Vagina (tissue), 2 donors: ENCODE data around the gene CADM4.

Experiments
- POLR2A ChIP-seq, 2 donors: fragments of 450-650 bp; IDR thresholded peaks; one replicate each; pipeline ENCODE4 v1.6.1; 2017; ENCODE audit warnings: antibody characterized with exemption in 2 of 2, mild to moderate bottlenecking in 2 of 2, moderate library complexity in 2 of 2
- POLR2AphosphoS5 ChIP-seq, 2 donors: sonication (generic); formaldehyde crosslinking; IDR thresholded peaks; one replicate each; pipeline ENCODE4 v1.9.0; 2017; ENCODE audit warnings: antibody characterized with exemption in 2 of 2, mild to moderate bottlenecking in 2 of 2, low read depth in 1 of 2; ENCODE audit not compliant: insufficient read depth in 1 of 2
- TF ChIP-seq, protein P1 (sequence below), 3 experiments: fragments of 450-650 bp in 2 of 3; fragments of 200-600 bp in 1 of 3; sonication (generic) in 1 of 3; IDR thresholded peaks; one replicate each; pipeline ENCODE4 v1.5.1; 2017 to 2019; ENCODE audit warnings: antibody characterized with exemption in 3 of 3, mild to moderate bottlenecking in 2 of 3, moderate library complexity in 2 of 3

DNA sequence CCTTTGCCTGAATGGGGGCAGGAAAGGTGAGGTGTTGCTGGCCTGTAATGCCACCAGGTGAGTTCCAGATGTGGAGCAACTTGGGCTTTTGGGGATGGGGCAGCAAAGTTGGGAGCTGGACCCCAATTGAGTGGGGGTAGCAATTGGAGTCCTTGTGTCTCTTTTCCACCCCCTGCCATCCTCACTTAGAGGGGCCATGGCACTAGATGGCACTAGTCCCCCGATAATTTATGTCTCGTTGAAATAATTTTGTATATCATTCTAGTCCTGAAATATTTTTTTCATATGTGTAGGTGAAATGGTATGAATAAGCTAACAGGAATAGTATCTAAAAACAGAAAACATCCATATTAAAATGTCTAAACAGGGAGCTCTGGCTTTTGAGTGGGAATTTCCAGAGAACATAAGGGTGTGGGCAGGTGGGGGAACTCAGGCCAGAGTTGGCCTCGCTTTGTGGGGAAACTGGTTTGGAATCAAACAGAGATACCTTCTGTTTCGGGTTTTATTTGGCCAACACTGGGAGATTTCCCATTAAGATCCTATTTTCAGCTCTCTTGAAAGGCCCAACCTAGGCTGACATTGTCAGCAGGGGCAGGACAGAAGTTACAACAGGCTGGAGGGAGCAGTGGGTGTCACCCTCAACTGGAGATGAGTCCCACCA is 39.9 kb downstream of the CADM4 start:
- TF ChIP-seq, protein P1, sequence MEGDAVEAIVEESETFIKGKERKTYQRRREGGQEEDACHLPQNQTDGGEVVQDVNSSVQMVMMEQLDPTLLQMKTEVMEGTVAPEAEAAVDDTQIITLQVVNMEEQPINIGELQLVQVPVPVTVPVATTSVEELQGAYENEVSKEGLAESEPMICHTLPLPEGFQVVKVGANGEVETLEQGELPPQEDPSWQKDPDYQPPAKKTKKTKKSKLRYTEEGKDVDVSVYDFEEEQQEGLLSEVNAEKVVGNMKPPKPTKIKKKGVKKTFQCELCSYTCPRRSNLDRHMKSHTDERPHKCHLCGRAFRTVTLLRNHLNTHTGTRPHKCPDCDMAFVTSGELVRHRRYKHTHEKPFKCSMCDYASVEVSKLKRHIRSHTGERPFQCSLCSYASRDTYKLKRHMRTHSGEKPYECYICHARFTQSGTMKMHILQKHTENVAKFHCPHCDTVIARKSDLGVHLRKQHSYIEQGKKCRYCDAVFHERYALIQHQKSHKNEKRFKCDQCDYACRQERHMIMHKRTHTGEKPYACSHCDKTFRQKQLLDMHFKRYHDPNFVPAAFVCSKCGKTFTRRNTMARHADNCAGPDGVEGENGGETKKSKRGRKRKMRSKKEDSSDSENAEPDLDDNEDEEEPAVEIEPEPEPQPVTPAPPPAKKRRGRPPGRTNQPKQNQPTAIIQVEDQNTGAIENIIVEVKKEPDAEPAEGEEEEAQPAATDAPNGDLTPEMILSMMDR (IDR thresholded peaks at IDR 0.05) = no peak
- no peak for TF ChIP-seq POLR2AphosphoS5 (IDR thresholded peaks at IDR 0.05; ENCODE audit: insufficient read depth in 1 of 2, low read depth in 1 of 2)
- TF ChIP-seq POLR2A (IDR thresholded peaks at IDR 0.05) = no peak
